Nephron progenitor cell (in vitro differentiated cells): ENCODE measurements around the gene CTTNBP2.

Source experiments
- DNase-seq: peaks from one replicate; pipeline ENCODE4 v3.0.0; 2021
- H3K27ac Mint-ChIP-seq: 2 replicates; pipeline ENCODE4 v1.8.0; 2021; ENCODE audit warnings: mild to moderate bottlenecking, moderate library complexity, mixed read lengths
- H3K27me3 Mint-ChIP-seq: 2 replicates; pipeline ENCODE4 v1.8.0; 2021; ENCODE audit warnings: mild to moderate bottlenecking, low read depth, mixed read lengths; ENCODE audit not compliant: poor library complexity
- H3K36me3 Mint-ChIP-seq: 2 replicates; pipeline ENCODE4 v1.8.0; 2021; ENCODE audit warnings: low read depth, mixed read lengths
- H3K4me1 Mint-ChIP-seq: 2 replicates; pipeline ENCODE4 v1.8.0; 2021; ENCODE audit warnings: mixed read lengths
- H3K4me3 Mint-ChIP-seq: 2 replicates; pipeline ENCODE4 v1.8.0; 2021; ENCODE audit warnings: mild to moderate bottlenecking, moderate library complexity, mixed read lengths
- H3K9me3 Mint-ChIP-seq: 2 replicates; pipeline ENCODE4 v1.8.0; 2021; ENCODE audit warnings: mild to moderate bottlenecking, moderate library complexity, mixed read lengths
- TF ChIP-seq, protein P1 (sequence below): fragments of 200-600 bp; sonication (generic); IDR thresholded peaks from 2 replicates; pipeline ENCODE4 v1.5.0; 2021; ENCODE audit warnings: antibody characterized with exemption

CTTNBP2 gene

DNA sequence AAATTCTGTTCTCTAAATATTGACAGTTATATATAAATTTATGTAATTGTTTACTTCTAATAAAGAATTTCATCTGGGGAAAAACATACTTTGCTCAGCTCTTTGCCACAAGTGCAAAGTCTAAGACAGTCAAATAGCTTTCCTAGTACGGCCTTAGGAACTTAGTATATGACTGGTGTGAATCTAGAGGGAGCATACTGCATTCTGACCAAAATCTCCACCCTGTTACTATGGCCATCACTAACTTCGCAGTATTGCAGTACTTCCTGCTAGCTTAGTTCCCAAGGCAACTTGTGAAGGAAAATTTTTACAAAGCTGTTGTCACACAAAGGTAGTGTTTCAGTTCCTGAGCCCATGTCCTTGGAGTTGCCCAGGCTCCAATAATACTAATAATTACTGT is 211.9 kb downstream of the CTTNBP2 start:
- TF ChIP-seq, protein P1, sequence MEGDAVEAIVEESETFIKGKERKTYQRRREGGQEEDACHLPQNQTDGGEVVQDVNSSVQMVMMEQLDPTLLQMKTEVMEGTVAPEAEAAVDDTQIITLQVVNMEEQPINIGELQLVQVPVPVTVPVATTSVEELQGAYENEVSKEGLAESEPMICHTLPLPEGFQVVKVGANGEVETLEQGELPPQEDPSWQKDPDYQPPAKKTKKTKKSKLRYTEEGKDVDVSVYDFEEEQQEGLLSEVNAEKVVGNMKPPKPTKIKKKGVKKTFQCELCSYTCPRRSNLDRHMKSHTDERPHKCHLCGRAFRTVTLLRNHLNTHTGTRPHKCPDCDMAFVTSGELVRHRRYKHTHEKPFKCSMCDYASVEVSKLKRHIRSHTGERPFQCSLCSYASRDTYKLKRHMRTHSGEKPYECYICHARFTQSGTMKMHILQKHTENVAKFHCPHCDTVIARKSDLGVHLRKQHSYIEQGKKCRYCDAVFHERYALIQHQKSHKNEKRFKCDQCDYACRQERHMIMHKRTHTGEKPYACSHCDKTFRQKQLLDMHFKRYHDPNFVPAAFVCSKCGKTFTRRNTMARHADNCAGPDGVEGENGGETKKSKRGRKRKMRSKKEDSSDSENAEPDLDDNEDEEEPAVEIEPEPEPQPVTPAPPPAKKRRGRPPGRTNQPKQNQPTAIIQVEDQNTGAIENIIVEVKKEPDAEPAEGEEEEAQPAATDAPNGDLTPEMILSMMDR = no peak
- no peak for DNase-seq

More for the DNA sequence above, 211.9 kb downstream of the CTTNBP2 start:
- Mint-ChIP-seq H3K27ac (no peak overlapping the region), H3K4me1 (no peaks in the 10 kb centered on the region), H3K9me3 (no peaks in the 10 kb centered on the region), H3K27me3 (no peaks in the 10 kb centered on the region), H3K36me3 (no peaks in the 10 kb centered on the region), H3K4me3 (no peak overlapping the region)
